ENCODE measurements around the gene PGC. TPM values are rescaled to one million over a fixed set of nuclear protein-coding genes. Genes with fewer than 3 reads are reported as not detected.

PGC gene
- total RNA-seq, 1 donor from 2014 or later, result not detected

DNA sequence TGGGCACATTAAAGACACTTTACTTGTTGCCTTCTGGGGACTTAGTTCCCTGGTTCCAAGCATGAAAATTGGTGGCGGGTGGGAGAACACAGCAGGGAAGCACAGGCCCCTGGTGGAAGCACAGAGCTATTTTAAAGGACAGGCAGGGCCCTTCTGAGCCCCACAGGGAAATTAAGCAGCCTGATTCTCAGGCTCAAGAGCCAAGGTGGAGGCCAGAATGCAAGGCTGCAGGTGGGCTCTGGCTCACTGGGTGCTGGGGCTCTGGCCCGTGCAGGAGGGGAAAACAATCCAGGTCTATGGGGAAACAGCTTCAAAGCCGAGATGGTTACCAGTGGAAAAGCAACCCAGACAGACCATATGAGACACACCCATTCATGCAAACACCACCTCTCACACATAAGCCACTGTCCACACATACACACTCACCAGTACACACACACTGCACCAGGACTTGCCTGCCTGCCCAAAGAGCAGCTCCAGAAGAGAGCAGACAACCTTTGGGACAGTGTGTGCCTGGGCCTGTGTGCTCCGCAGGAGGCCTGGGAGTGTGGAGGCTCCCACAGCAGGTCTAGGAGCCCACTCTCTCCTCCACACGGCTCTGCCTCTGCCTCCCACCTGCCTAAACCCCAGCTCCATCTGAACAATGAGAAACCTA is 42.4 kb downstream of the PGC start:
- TF ChIP-seq, protein P1, sequence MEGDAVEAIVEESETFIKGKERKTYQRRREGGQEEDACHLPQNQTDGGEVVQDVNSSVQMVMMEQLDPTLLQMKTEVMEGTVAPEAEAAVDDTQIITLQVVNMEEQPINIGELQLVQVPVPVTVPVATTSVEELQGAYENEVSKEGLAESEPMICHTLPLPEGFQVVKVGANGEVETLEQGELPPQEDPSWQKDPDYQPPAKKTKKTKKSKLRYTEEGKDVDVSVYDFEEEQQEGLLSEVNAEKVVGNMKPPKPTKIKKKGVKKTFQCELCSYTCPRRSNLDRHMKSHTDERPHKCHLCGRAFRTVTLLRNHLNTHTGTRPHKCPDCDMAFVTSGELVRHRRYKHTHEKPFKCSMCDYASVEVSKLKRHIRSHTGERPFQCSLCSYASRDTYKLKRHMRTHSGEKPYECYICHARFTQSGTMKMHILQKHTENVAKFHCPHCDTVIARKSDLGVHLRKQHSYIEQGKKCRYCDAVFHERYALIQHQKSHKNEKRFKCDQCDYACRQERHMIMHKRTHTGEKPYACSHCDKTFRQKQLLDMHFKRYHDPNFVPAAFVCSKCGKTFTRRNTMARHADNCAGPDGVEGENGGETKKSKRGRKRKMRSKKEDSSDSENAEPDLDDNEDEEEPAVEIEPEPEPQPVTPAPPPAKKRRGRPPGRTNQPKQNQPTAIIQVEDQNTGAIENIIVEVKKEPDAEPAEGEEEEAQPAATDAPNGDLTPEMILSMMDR (IDR thresholded peaks at IDR 0.05; ENCODE audit: unreplicated experiment), result no peak
- Mint-ChIP-seq H3K27me3 (peaks cover 41% of the 10 kb centered on the region), H3K4me1 (ENCODE audit: low read depth) (no peaks in the 10 kb centered on the region), H3K9me3 (ENCODE audit: low read depth) (no peaks in the 10 kb centered on the region), H3K4me3 (ENCODE audit: low read depth) (no peak overlapping the region), H3K27ac (no peak overlapping the region), H3K36me3 (ENCODE audit: insufficient read depth) (no peaks in the 10 kb centered on the region)
- no peak for DNase-seq (ENCODE audit: low spot score, unreplicated experiment)

DNA sequence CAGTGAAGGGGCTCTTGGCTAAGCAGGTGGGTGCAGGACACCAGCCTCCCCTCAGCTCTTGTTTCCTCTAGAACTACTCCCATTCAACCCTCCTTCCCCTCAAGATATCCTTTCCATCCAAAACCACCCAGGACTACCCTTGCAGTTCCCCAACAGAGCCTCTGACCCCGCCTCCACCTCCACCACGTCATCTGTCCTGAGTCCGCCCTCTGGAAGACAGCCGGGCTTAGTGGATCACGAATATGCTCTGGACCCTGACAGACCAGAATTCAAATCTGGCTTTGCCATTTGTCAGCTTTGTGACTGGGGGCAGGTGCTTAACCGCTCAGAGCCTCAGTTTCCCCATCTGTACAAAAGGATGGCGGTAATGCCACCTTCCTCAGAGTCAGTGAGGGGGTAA is 43.2 kb downstream of the PGC start:
- Mint-ChIP-seq H3K27ac (no peak overlapping the region), H3K4me1 (ENCODE audit: low read depth) (no peaks in the 10 kb centered on the region)

DNA sequence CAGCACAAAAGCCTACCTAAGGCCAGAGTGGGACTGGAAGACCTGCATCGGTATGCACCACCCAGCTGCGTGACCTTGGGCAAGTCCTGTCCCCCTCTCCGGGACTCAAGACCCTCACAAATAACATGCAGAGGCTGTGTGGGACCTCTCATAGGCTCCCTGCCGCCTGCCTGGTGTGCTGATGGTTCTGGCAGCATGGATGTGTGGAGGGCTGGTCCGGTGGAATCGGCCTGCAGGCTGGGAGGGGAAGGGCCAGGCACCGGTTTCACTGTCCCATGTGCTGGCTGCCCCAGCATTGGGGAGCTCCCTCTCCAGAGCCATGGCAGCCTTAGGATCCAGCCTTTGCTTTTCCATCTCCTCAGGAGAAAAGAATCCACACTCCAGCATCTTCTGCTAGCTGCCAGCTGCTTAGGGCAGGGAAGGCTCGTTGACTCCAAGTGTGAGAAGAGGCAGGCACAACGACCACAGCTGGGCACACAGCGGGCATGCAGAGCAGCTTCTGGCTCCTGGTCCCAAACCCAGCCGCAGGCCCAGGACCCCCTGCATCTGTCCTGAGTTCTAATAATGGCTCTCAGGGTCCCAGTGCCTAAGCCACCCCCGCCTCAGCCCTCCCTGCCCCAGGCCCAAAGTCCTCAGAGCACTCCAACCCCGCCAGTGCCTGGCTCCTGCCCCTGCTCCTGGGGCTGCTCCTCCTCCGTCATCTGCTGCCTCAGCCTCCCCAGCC is 44.3 kb downstream of the PGC start:
- Mint-ChIP-seq H3K9me3 (ENCODE audit: low read depth) (no peaks in the 10 kb centered on the region), H3K27me3 (peaks cover 37% of the 10 kb centered on the region), H3K27ac (no peak overlapping the region), H3K36me3 (ENCODE audit: insufficient read depth) (no peaks in the 10 kb centered on the region), H3K4me3 (ENCODE audit: low read depth) (no peak overlapping the region), H3K4me1 (ENCODE audit: low read depth) (no peaks in the 10 kb centered on the region)
- TF ChIP-seq, protein P1 (IDR thresholded peaks at IDR 0.05; ENCODE audit: unreplicated experiment), result no peak
- no peak for DNase-seq (ENCODE audit: low spot score, unreplicated experiment)

More for the DNA sequence above, 43.2 kb downstream of the PGC start:
- Mint-ChIP-seq H3K9me3 (ENCODE audit: low read depth) (no peaks in the 10 kb centered on the region), H3K4me3 (ENCODE audit: low read depth) (no peak overlapping the region), H3K27me3 (peaks cover 42% of the 10 kb centered on the region), H3K36me3 (ENCODE audit: insufficient read depth) (no peaks in the 10 kb centered on the region)
- no peak for DNase-seq (ENCODE audit: low spot score, unreplicated experiment)
- TF ChIP-seq, protein P1 (IDR thresholded peaks at IDR 0.05; ENCODE audit: unreplicated experiment), result no peak

DNA sequence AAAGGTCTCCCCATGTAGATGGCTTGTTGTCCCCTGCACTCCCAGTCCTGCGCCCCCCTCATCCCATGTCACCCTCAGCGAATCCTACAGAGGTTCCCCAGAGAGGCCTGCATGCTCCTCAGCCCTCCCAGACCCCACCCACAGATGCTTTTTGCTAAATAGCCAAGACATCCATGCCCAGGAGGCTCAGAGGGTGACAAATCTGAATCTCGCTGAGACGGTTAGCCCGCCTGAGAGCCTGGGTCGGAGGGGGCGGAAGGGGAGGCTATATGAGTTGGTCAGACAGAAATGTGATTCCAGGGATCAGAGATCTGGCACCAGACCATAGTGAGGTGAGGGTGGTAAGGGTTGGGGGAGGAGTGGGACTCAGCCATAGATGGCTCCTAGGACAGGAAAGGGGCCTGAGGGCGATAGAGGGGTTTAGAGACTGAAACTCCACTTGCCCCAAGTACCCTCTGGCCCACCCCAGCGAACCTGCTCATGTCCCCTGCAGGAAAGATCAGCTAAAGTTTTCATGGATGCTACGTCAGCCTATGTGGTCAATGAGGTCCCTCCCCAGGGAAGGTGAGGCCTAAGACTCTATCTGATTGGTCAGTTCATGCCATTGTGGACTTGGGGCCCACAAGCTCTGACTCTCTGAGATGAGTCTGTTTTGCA is 45.0 kb downstream of the PGC start:
- Mint-ChIP-seq H3K27me3 (peaks cover 34% of the 10 kb centered on the region), H3K27ac (no peak overlapping the region), H3K4me1 (ENCODE audit: low read depth) (no peaks in the 10 kb centered on the region), H3K4me3 (ENCODE audit: low read depth) (no peak overlapping the region), H3K9me3 (ENCODE audit: low read depth) (no peaks in the 10 kb centered on the region), H3K36me3 (ENCODE audit: insufficient read depth) (no peaks in the 10 kb centered on the region)
- DNase-seq (ENCODE audit: low spot score, unreplicated experiment), result no peak
- TF ChIP-seq, protein P1 (IDR thresholded peaks at IDR 0.05; ENCODE audit: unreplicated experiment), result no peak

All from progenitor cell of endocrine pancreas (in vitro differentiated cells).